ENCODE results near the gene TMEM92. TPM values are rescaled to one million over a fixed set of nuclear protein-coding genes. Genes with fewer than 3 reads are reported as not detected.

The TMEM92 gene
- total RNA-seq, 1 donor from 2014 or later = 1.8 TPM

DNA sequence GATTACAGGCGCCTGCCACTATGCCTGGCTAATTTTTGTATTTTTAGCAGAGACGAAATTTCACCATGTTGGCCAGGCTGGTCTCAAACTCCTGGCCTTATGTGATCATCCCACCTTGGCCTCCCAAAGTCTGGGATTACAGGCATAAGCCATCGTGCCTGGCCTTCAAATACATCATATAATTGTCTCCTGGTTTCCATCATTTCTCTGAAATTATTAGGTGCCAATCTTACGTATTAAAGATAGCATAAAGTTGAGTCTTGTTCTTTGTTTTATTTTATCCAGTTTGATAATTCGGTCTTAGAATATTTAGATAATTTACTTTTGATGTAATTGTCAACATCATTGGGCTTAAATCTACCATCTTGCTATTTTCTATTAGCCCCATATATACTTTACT lies 32.8 kb upstream of the TMEM92 start:
- TF ChIP-seq EZH2 (IDR thresholded peaks at IDR 0.05) (no peak), EZH2phosphoT487 (IDR thresholded peaks at IDR 0.05) (no peak)
- TF ChIP-seq, protein P1, sequence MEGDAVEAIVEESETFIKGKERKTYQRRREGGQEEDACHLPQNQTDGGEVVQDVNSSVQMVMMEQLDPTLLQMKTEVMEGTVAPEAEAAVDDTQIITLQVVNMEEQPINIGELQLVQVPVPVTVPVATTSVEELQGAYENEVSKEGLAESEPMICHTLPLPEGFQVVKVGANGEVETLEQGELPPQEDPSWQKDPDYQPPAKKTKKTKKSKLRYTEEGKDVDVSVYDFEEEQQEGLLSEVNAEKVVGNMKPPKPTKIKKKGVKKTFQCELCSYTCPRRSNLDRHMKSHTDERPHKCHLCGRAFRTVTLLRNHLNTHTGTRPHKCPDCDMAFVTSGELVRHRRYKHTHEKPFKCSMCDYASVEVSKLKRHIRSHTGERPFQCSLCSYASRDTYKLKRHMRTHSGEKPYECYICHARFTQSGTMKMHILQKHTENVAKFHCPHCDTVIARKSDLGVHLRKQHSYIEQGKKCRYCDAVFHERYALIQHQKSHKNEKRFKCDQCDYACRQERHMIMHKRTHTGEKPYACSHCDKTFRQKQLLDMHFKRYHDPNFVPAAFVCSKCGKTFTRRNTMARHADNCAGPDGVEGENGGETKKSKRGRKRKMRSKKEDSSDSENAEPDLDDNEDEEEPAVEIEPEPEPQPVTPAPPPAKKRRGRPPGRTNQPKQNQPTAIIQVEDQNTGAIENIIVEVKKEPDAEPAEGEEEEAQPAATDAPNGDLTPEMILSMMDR (IDR thresholded peaks at IDR 0.05) = no peak
- Histone ChIP-seq H3K36me3 (no peaks in the 10 kb centered on the region), H3K9me3 (ENCODE audit: low read depth) (no peaks in the 10 kb centered on the region), H3K4me2 (no peak overlapping the region), H3K79me2 (ENCODE audit: low read depth) (no peaks in the 10 kb centered on the region), H3K27me3 (no peaks in the 10 kb centered on the region), H3K9ac (no peak overlapping the region), H3K27ac (no peak overlapping the region), H4K20me1 (ENCODE audit: low read depth) (no peaks in the 10 kb centered on the region), H3F3A (ENCODE audit: low read depth) (no peaks in the 10 kb centered on the region), H3K4me1 (no peaks in the 10 kb centered on the region), H2AFZ (replicated peaks) (no peak overlapping the region), H3K4me3 (no peak overlapping the region)
- Mint-ChIP-seq H3K27me3 (ENCODE audit: insufficient read depth, low read depth) (peaks cover 3% of the 10 kb centered on the region), H3K4me1 (peaks cover 3% of the 10 kb centered on the region), H3K27ac (no peak overlapping the region), H3K9me3 (peaks cover 5% of the 10 kb centered on the region), H3K36me3 (no peaks in the 10 kb centered on the region), H3K4me3 (no peak overlapping the region)
- DNase-seq (ENCODE audit: low spot score) = no peak

DNA sequence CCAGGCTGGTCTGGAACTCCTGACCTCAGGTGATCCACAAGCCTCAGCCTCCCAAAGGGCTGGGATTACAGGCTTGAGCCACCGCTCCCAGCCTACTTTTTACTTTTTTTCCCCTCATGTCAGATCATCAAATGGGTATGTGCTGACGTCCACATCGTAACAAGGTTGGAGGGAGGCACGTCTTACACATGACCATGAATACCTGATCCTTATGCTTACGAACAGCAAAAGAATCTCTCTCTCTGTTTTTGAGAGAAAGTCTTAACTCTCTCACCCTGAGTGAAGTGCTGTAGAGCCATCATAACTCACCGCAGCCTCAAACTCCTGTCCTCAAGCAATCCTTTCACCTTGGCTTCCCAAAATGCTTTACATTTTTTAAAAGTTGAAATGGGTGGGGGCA lies 29.5 kb upstream of the TMEM92 start:
- no peaks in the 10 kb centered on the region for H3K79me2 ChIP-seq (ENCODE audit: low read depth)
- no peak overlapping the region for H3K4me3 Mint-ChIP-seq
- no peak overlapping the region for H3K9ac ChIP-seq
- TF ChIP-seq EZH2phosphoT487 (IDR thresholded peaks at IDR 0.05) (no peak), EZH2 (IDR thresholded peaks at IDR 0.05) (no peak)
- TF ChIP-seq, protein P1 (IDR thresholded peaks at IDR 0.05) = no peak
- no peak overlapping the region for H3K27ac ChIP-seq
- no peaks in the 10 kb centered on the region for H3K36me3 ChIP-seq
- peaks cover 5% of the 10 kb centered on the region for H3K27me3 Mint-ChIP-seq (ENCODE audit: insufficient read depth, low read depth)
- no peak for DNase-seq (ENCODE audit: low spot score)
- no peak overlapping the region for H2AFZ ChIP-seq (replicated peaks)
- no peaks in the 10 kb centered on the region for H3K36me3 Mint-ChIP-seq
- no peak overlapping the region for H3K4me3 ChIP-seq
- peaks cover 6% of the 10 kb centered on the region for H3K9me3 ChIP-seq (ENCODE audit: low read depth)
- no peaks in the 10 kb centered on the region for H3K4me1 ChIP-seq
- H3F3A ChIP-seq (ENCODE audit: low read depth) = no peaks in the 10 kb centered on the region
- H4K20me1 ChIP-seq (ENCODE audit: low read depth) = no peaks in the 10 kb centered on the region
- no peak overlapping the region for H3K4me2 ChIP-seq
- H3K9me3 Mint-ChIP-seq = peaks cover 31% of the 10 kb centered on the region
- H3K4me1 Mint-ChIP-seq = peaks cover 3% of the 10 kb centered on the region
- no peaks in the 10 kb centered on the region for H3K27me3 ChIP-seq
- H3K27ac Mint-ChIP-seq = no peak overlapping the region

DNA sequence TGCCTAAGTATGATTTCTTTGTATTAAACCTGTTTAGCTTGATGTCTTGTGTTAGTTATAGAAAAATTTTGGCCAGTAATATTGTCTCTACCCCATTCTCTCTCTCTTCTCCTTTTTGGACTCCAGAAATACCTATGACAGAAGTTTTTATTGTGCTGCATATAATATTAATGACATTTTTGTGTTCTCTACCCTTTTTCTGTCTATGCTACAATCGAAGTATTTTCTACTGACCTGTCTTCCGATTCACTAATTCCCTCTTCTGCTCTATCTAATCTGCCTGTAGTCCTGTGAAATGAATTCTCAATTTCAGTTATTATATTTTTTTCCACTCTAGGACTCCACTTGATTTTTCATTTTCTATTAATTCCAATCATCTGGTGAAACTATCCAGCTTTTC lies 26.0 kb upstream of the TMEM92 start:
- no peaks in the 10 kb centered on the region for H3K79me2 ChIP-seq (ENCODE audit: low read depth)
- no peak overlapping the region for H3K4me2 ChIP-seq
- H3K9ac ChIP-seq = no peak overlapping the region
- H4K20me1 ChIP-seq (ENCODE audit: low read depth) = no peaks in the 10 kb centered on the region
- no peaks in the 10 kb centered on the region for H3K36me3 ChIP-seq
- no peaks in the 10 kb centered on the region for H3F3A ChIP-seq (ENCODE audit: low read depth)
- no peak for DNase-seq (ENCODE audit: low spot score)
- TF ChIP-seq, protein P1 (IDR thresholded peaks at IDR 0.05) = no peak
- TF ChIP-seq EZH2 (IDR thresholded peaks at IDR 0.05) (no peak), EZH2phosphoT487 (IDR thresholded peaks at IDR 0.05) (no peak)
- no peaks in the 10 kb centered on the region for H3K4me1 ChIP-seq
- Mint-ChIP-seq H3K4me3 (no peak overlapping the region), H3K9me3 (peaks cover 32% of the 10 kb centered on the region), H3K36me3 (no peaks in the 10 kb centered on the region), H3K4me1 (peaks cover 3% of the 10 kb centered on the region), H3K27ac (no peak overlapping the region), H3K27me3 (ENCODE audit: insufficient read depth, low read depth) (peaks cover 11% of the 10 kb centered on the region)
- H3K27me3 ChIP-seq = no peaks in the 10 kb centered on the region
- peaks cover 6% of the 10 kb centered on the region for H3K9me3 ChIP-seq (ENCODE audit: low read depth)
- no peak overlapping the region for H2AFZ ChIP-seq (replicated peaks)
- no peak overlapping the region for H3K27ac ChIP-seq
- H3K4me3 ChIP-seq = no peak overlapping the region

All from neural progenitor cell (in vitro differentiated cells).